GM08714 (cell line): Measurements from ENCODE around the gene FPR1.

Experiments used
- H3K4me3 ChIP-seq: fragments of 200-500 bp; sonication (Bioruptor generic); 2 replicates; pipeline ENCODE4 v1.5.1; 2014; ENCODE audit warnings: mild to moderate bottlenecking, low read length, inconsistent platforms
- ZNF274 ChIP-seq: IDR thresholded peaks from 2 replicates; pipeline ENCODE4 v1.6.1; 2012; ENCODE audit warnings: mild to moderate bottlenecking, low read depth, low read length

FPR1 gene

DNA sequence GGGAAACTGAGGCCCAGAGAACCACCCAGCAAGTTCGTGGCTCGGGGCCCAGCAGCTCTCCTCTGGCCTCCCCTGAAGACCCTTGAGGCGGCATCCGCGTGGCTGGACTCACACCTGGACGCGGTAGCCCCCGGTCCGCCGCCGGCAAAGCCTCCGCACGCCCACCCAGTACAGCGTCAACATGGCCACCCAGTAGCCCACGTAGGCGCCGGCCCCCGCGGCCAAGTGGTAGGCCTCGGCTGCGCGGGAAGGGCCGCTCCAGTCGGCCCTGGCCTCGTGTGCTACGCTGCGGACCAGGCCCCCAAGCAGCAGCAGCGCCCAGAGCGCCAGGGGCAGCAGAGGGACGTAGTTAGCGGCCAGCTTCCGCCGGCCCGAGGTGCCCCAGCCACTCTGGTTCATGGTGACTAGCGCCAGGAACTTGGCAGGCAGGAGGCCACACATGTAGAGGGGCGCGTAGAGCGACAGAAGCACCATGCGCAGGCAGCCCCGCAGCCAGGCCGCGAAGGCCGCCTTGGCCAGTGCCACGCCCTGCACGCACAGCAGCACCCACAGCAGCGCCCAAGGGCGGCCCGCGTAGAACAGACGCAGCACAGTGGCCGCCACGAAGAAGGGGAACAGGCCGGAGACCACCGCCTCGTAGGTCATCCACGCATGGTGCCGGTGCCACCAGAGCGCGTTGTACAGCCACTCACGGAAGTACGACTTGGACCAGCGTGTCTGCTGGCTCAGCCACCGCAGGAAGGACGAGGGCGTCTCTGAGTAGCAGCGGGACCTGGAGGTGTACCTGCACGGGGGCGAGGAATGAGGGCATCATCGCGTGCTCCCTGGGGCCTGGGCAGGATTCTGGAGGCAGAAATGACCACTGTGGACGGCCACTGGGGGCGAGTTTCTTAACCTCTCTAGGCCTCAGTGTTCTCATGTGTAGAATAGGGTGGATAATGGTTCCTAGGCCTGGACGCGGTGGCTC lies 38.1 kb downstream of the FPR1 start:
- no peak overlapping the region for H3K4me3 ChIP-seq

GRCh38 chr19:51712461-51713081 lies 39.1 kb downstream of the FPR1 start:
- TF ChIP-seq ZNF274, result no peak

More for the DNA sequence above, 38.1 kb downstream of the FPR1 start:
- TF ChIP-seq ZNF274, result no peak

DNA sequence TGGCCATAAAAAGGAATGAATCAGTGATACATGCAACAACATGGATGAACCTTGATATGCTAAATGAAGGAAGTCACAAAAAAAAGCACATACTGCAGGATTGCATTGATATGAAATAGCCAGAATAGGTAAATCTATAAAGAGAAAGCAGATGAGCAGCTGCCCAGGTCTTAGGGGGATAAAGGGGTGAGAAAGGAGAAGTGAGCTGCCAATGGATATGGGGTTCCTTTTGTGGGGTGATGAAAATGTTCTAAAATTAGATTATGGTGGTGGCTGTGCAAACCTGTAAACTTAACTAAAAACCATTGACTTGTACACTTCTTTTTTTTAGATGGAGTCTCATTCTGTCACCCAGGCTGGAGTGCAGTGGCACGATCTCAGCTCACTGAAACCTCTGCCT lies 40.0 kb downstream of the FPR1 start:
- TF ChIP-seq ZNF274, result no peak
- H3K4me3 ChIP-seq, result no peak overlapping the region

More at GRCh38 chr19:51712461-51713081, 39.1 kb downstream of the FPR1 start:
- no peak overlapping the region for H3K4me3 ChIP-seq

GRCh38 chr19:51710163-51710562 lies 41.5 kb downstream of the FPR1 start:
- no peak overlapping the region for H3K4me3 ChIP-seq
- no peak for TF ChIP-seq ZNF274

DNA sequence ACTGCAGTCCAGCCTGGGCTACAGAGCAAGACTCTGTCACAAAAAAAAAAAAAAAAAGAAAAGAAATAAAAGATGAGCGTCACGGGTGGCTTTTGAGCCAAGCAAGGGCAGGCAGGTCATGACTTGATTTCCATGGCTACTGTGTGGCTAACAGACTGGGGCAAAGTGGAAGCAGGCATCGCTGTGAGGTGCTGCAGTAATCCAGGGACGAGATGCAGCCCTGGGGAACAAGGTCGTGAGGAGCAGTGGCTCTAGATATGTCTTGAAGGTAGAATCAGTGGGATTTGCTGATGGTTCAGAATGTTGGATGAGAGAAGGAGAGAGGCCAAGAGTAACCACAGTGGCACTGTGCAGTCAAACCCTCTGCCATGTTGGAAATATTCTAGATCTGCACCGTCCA lies 42.1 kb downstream of the FPR1 start:
- H3K4me3 ChIP-seq, result no peak overlapping the region
- no peak for TF ChIP-seq ZNF274

GRCh38 chr19:51708811-51709210 lies 42.9 kb downstream of the FPR1 start:
- TF ChIP-seq ZNF274, result no peak
- H3K4me3 ChIP-seq, result no peak overlapping the region

GRCh38 chr19:51706885-51707284 lies 44.8 kb downstream of the FPR1 start:
- no peak for TF ChIP-seq ZNF274
- H3K4me3 ChIP-seq, result no peak overlapping the region

DNA sequence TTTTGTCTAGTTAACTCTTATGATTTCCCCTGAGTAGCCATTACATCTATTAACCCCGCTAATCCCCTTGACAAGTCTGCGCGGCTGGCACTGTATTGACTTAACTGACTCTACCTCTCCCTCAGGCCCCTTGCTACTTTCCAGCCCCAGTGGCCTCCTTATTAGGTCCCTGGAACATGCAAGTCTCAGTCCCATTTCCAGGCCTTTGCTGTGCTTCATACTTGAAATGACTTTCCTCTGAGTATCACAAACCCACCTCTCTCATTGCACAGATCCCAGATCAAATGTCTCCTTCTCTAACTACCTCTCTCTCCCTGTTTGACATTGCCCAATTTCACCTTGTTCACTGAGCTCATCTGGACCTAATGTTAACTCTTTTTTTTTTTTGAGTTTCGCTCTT lies 45.4 kb downstream of the FPR1 start:
- TF ChIP-seq ZNF274, result no peak
- no peak overlapping the region for H3K4me3 ChIP-seq

DNA sequence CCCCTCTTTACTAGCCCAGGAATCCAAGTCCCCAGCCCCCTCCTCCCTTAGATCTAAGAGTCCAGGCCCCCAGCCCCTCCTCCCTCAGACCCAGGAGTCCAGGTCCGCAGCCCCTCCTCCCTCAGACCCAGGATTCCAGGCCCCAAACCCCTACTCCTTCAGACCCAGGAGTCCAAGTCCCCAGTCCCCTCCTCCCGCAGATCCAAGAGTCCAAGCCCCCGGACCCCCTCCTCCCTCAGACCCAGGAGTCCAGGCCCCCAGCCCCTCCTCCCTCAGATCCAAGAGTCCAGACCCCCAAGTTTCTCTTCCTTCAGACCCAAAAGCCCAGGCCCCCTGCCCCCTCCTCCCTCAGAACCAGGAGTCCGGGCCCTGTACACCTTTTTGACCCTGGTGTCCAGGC lies 47.1 kb downstream of the FPR1 start:
- no peak for TF ChIP-seq ZNF274
- H3K4me3 ChIP-seq, result peak overlapping the region; percentile 67

GRCh38 chr19:51703575-51704515 lies 47.8 kb downstream of the FPR1 start:
- TF ChIP-seq ZNF274, result no peak

GRCh38 chr19:51702825-51703574 lies 48.7 kb downstream of the FPR1 start:
- no peak for TF ChIP-seq ZNF274
- no peak overlapping the region; the same call in 1 of the 2 replicates for H3K4me3 ChIP-seq

More at GRCh38 chr19:51703575-51704515, 47.8 kb downstream of the FPR1 start:
- H3K4me3 ChIP-seq, result peak overlapping the region; percentile 67

GRCh38 chr19:51702103-51702824 lies 49.4 kb downstream of the FPR1 start:
- no peak overlapping the region for H3K4me3 ChIP-seq
- no peak for TF ChIP-seq ZNF274
